HEK293 (cell line): Measurements from ENCODE around the gene TSHZ2.

Experiments
- CTCF ChIA-PET: fragments of 350-600 bp; formaldehyde crosslinking; extraction: SDS; loops from one replicate; lab custom pipeline; 2021; ENCODE audit warnings: antibody characterized with exemption; lab: Yijun Ruan, JAX
- POLR2A ChIA-PET: fragments of 300-600 bp; formaldehyde crosslinking; extraction: SDS; loops from one replicate; lab custom pipeline; 2020; ENCODE audit warnings: antibody characterized with exemption, inconsistent platforms; lab: Yijun Ruan, JAX
- H3K27ac ChIP-seq: fragments of 200-500 bp; sonication (Bioruptor generic); 2 replicates; pipeline ENCODE4 v1.5.1; 2014; ENCODE audit warnings: low read depth, low read length, control low read depth, inconsistent platforms; ENCODE audit errors: extremely low read depth
- H3K36me3 ChIP-seq, 2 experiments: fragments of 200-500 bp in 1 of 2; sonication (Bioruptor generic) in 1 of 2; 1 replicate in 1 of 2; 2 replicates in 1 of 2; pipeline ENCODE4 v1.5.1; 2014 to 2017; ENCODE audit warnings: inconsistent platforms in 2 of 2, low read length in 2 of 2; ENCODE audit not compliant: control insufficient read depth in 2 of 2, insufficient read depth in 1 of 2
- H3K4me1 ChIP-seq: fragments of 200-500 bp; sonication (Bioruptor generic); 2 replicates; pipeline ENCODE4 v1.5.1; 2014; ENCODE audit warnings: mild to moderate bottlenecking, low read length, inconsistent platforms; ENCODE audit not compliant: control insufficient read depth, insufficient read depth
- H3K4me3 ChIP-seq: 2 replicates; pipeline ENCODE4 v1.5.1; 2011; ENCODE audit warnings: low read depth, mild to moderate bottlenecking, control low read depth, low read length, moderate library complexity
- H3K9me3 ChIP-seq: fragments of 200-500 bp; sonication (Bioruptor generic); 2 replicates; pipeline ENCODE4 v1.5.1; 2014; ENCODE audit warnings: low read depth, low read length, inconsistent platforms; ENCODE audit not compliant: control insufficient read depth, insufficient read depth
- GLIS1 ChIP-seq: fragments of 450-650 bp; formaldehyde crosslinking; IDR thresholded peaks from 2 replicates; pipeline ENCODE4 v1.5.1; 2016; ENCODE audit warnings: missing biosample characterization, missing genetic modification characterization
- OSR2 ChIP-seq: fragments of 450-650 bp; formaldehyde crosslinking; IDR thresholded peaks from 2 replicates; pipeline ENCODE4 v1.5.1; 2016; ENCODE audit warnings: missing biosample characterization, missing genetic modification characterization
- RBAK ChIP-seq: fragments of 450-650 bp; formaldehyde crosslinking; IDR thresholded peaks from 2 replicates; pipeline ENCODE4 v1.5.1; 2016; ENCODE audit warnings: missing biosample characterization, missing genetic modification characterization
- SCRT1 ChIP-seq: fragments of 450-650 bp; formaldehyde crosslinking; IDR thresholded peaks from 2 replicates; pipeline ENCODE4 v1.5.1; 2016; ENCODE audit warnings: missing biosample characterization, missing genetic modification characterization, borderline replicate concordance
- SP2 ChIP-seq: fragments of 450-650 bp; formaldehyde crosslinking; IDR thresholded peaks from 2 replicates; pipeline ENCODE4 v1.5.1; 2016; ENCODE audit warnings: missing biosample characterization, missing genetic modification characterization
- ZBTB1 ChIP-seq: fragments of 450-650 bp; formaldehyde crosslinking; IDR thresholded peaks from 2 replicates; pipeline ENCODE4 v1.5.1; 2016; ENCODE audit warnings: missing biosample characterization, missing genetic modification characterization
- ZFP69B ChIP-seq: fragments of 450-650 bp; formaldehyde crosslinking; IDR thresholded peaks from 2 replicates; pipeline ENCODE4 v1.5.1; 2016; ENCODE audit warnings: missing biosample characterization, missing genetic modification characterization
- ZNF121 ChIP-seq: fragments of 450-650 bp; formaldehyde crosslinking; IDR thresholded peaks from 2 replicates; pipeline ENCODE4 v1.5.1; 2016; ENCODE audit warnings: missing biosample characterization, missing genetic modification characterization
- ZNF132 ChIP-seq: fragments of 450-650 bp; formaldehyde crosslinking; IDR thresholded peaks from 2 replicates; pipeline ENCODE4 v1.5.1; 2017; ENCODE audit warnings: missing biosample characterization, missing genetic modification characterization, borderline replicate concordance
- ZNF140 ChIP-seq: fragments of 450-650 bp; formaldehyde crosslinking; IDR thresholded peaks from 2 replicates; pipeline ENCODE4 v1.5.1; 2016; ENCODE audit warnings: missing biosample characterization, missing genetic modification characterization
- ZNF239 ChIP-seq: fragments of 450-650 bp; formaldehyde crosslinking; IDR thresholded peaks from 2 replicates; pipeline ENCODE4 v1.5.1; 2016; ENCODE audit warnings: missing biosample characterization, missing genetic modification characterization
- ZNF292 ChIP-seq: fragments of 450-650 bp; formaldehyde crosslinking; IDR thresholded peaks from 2 replicates; pipeline ENCODE4 v1.5.1; 2016; ENCODE audit warnings: low read depth, missing biosample characterization, missing genetic modification characterization, borderline replicate concordance
- ZNF335 ChIP-seq: fragments of 450-650 bp; formaldehyde crosslinking; conservative IDR thresholded peaks from 2 replicates; pipeline ENCODE4 v1.5.1; 2016; ENCODE audit warnings: missing biosample characterization, missing genetic modification characterization
- ZNF394 ChIP-seq: fragments of 450-650 bp; formaldehyde crosslinking; IDR thresholded peaks from 2 replicates; pipeline ENCODE4 v1.5.1; 2016; ENCODE audit warnings: missing biosample characterization, missing genetic modification characterization, mild to moderate bottlenecking, moderate library complexity, borderline replicate concordance
- ZNF423 ChIP-seq: fragments of 450-650 bp; formaldehyde crosslinking; IDR thresholded peaks from 2 replicates; pipeline ENCODE4 v1.5.1; 2016; ENCODE audit warnings: missing biosample characterization, missing genetic modification characterization
- ZNF48 ChIP-seq: fragments of 450-650 bp; formaldehyde crosslinking; IDR thresholded peaks from 2 replicates; pipeline ENCODE4 v1.5.1; 2016; ENCODE audit warnings: missing biosample characterization, missing genetic modification characterization
- ZNF510 ChIP-seq: fragments of 450-650 bp; formaldehyde crosslinking; IDR thresholded peaks from 2 replicates; pipeline ENCODE4 v1.5.1; 2018; ENCODE audit warnings: mild to moderate bottlenecking, missing genetic modification characterization, missing biosample characterization; ENCODE audit not compliant: insufficient replicate concordance
- ZNF639 ChIP-seq: fragments of 450-650 bp; formaldehyde crosslinking; IDR thresholded peaks from 2 replicates; pipeline ENCODE4 v1.5.1; 2016; ENCODE audit warnings: missing biosample characterization, missing genetic modification characterization

TSHZ2 gene

GRCh38 chr20:52975803-52976531, 3.8 kb downstream of the TSHZ2 start:
- H3K4me3 ChIP-seq, result no peak overlapping the region
- peaks cover 13% of the 10 kb centered on the region; the same call in 1 of the 2 replicates for H3K4me1 ChIP-seq
- no peaks in the 10 kb centered on the region for H3K36me3 ChIP-seq
- ChIA-PET POLR2A (no interaction called here), CTCF (interaction anchor here (0.6 to 0.7 kb wide), 2 partner anchors 149 to 528 kb away, joined by 3 to 6 read pairs; no protein-coding TSS in a partner anchor)
- no peak overlapping the region for H3K27ac ChIP-seq
- no peaks in the 10 kb centered on the region for H3K9me3 ChIP-seq
- TF ChIP-seq ZNF239 (tag by site-specific recombination), result no peak
- no peak for TF ChIP-seq ZNF292
- TF ChIP-seq GLIS1 (tag by site-specific recombination), result no peak
- no peak for TF ChIP-seq ZBTB1 (tag by site-specific recombination)
- TF ChIP-seq OSR2 (tag by site-specific recombination), result no peak
- TF ChIP-seq ZNF510 (tag by site-specific recombination), result no peak
- TF ChIP-seq ZNF48, result no peak
- no peak for TF ChIP-seq ZNF140 (tag by site-specific recombination)
- no peak for TF ChIP-seq ZNF639 (tag by site-specific recombination)
- TF ChIP-seq ZNF394 (tag by site-specific recombination), result no peak

GRCh38 chr20:52978851-52979250, 6.7 kb downstream of the TSHZ2 start:
- ChIA-PET POLR2A (no interaction called here), CTCF (interaction anchor here (0.6 to 0.7 kb wide), 2 partner anchors 10 to 179 kb away, joined by 3 read pairs; no protein-coding TSS in a partner anchor)
- Histone ChIP-seq H3K36me3 (no peaks in the 10 kb centered on the region), H3K9me3 (no peaks in the 10 kb centered on the region), H3K4me3 (no peak overlapping the region), H3K27ac (no peak overlapping the region), H3K4me1 (peaks cover 12% of the 10 kb centered on the region; the same call in 1 of the 2 replicates)
- TF ChIP-seq ZNF335 (tag by site-specific recombination), result no peak
- TF ChIP-seq ZNF132, result no peak
- no peak for TF ChIP-seq ZFP69B (tag by site-specific recombination)

- Histone ChIP-seq H3K4me3 (no peak overlapping the region), H3K36me3 (no peaks in the 10 kb centered on the region), H3K9me3 (no peaks in the 10 kb centered on the region)
- ChIA-PET CTCF (no interaction called here), POLR2A (no interaction called here)
- TF ChIP-seq SP2 (tag by site-specific recombination) (no peak), ZNF423 (tag by site-specific recombination) (no peak), SCRT1 (tag by site-specific recombination) (no peak), ZNF121 (tag by site-specific recombination) (no peak), RBAK (tag by site-specific recombination) (no peak)
- TF ChIP-seq, all 188 proteins: peak for 0
- Histone ChIP-seq H3K4me1 (0 out of 2 replicates have a peak, but pooled peaks cover 2% of the 10 kb centered on the region), H3K27ac (no peak overlapping the region)
Observed at GRCh38 chr20:52981051-52981450, 8.9 kb downstream of the TSHZ2 start.
